ENCODE measurements around the gene SDHD.

The SDHD gene

GRCh38 chr11:112127056-112127455 is 40.4 kb downstream of the SDHD start:
- FAIRE-seq (no peak), DNase-seq (ENCODE audit: insufficient read length, low spot score) (no peak)

GRCh38 chr11:112128483-112129121 is 41.9 kb downstream of the SDHD start:
- DNase-seq (ENCODE audit: insufficient read length, low spot score): no peak
- TF ChIP-seq CTCF (IDR thresholded peaks at IDR 0.05; ENCODE audit: insufficient read depth, missing control alignments): no peak
- no peak for FAIRE-seq

More at GRCh38 chr11:112127056-112127455, 40.4 kb downstream of the SDHD start:
- TF ChIP-seq CTCF (IDR thresholded peaks at IDR 0.05; ENCODE audit: insufficient read depth, missing control alignments): no peak

GRCh38 chr11:112129656-112130055 is 43.0 kb downstream of the SDHD start:
- FAIRE-seq: no peak

GRCh38 chr11:112132737-112133136 is 46.1 kb downstream of the SDHD start:
- FAIRE-seq (no peak), DNase-seq (ENCODE audit: insufficient read length, low spot score) (no peak)
- no peak for TF ChIP-seq CTCF (IDR thresholded peaks at IDR 0.05; ENCODE audit: insufficient read depth, missing control alignments)

More at GRCh38 chr11:112129656-112130055, 43.0 kb downstream of the SDHD start:
- no peak for DNase-seq (ENCODE audit: insufficient read length, low spot score)
- no peak for TF ChIP-seq CTCF (IDR thresholded peaks at IDR 0.05; ENCODE audit: insufficient read depth, missing control alignments)

- no peak for TF ChIP-seq CTCF (IDR thresholded peaks at IDR 0.05; ENCODE audit: insufficient read depth, missing control alignments)
- FAIRE-seq (no peak), DNase-seq (ENCODE audit: insufficient read length, low spot score) (no peak)
Observed at GRCh38 chr11:112134473-112134872, 47.8 kb downstream of the SDHD start.

- no peak for FAIRE-seq
- TF ChIP-seq CTCF (IDR thresholded peaks at IDR 0.05; ENCODE audit: insufficient read depth, missing control alignments): no peak
Observed at GRCh38 chr11:112143597-112143996, 56.9 kb downstream of the SDHD start.

More at GRCh38 chr11:112143597-112143996, 56.9 kb downstream of the SDHD start:
- no peak for DNase-seq (ENCODE audit: insufficient read length, low spot score)
